HG03060 (cell line): ENCODE results near the gene FBN2.

Experiments used
- ATAC-seq: cut with Tn5 transposase; IDR thresholded peaks from one replicate; pipeline ENCODE4 v1.9.1; 2021; ENCODE audit warnings: low read depth, moderate number of reproducible peaks; ENCODE audit not compliant: unreplicated experiment

Gene FBN2

DNA sequence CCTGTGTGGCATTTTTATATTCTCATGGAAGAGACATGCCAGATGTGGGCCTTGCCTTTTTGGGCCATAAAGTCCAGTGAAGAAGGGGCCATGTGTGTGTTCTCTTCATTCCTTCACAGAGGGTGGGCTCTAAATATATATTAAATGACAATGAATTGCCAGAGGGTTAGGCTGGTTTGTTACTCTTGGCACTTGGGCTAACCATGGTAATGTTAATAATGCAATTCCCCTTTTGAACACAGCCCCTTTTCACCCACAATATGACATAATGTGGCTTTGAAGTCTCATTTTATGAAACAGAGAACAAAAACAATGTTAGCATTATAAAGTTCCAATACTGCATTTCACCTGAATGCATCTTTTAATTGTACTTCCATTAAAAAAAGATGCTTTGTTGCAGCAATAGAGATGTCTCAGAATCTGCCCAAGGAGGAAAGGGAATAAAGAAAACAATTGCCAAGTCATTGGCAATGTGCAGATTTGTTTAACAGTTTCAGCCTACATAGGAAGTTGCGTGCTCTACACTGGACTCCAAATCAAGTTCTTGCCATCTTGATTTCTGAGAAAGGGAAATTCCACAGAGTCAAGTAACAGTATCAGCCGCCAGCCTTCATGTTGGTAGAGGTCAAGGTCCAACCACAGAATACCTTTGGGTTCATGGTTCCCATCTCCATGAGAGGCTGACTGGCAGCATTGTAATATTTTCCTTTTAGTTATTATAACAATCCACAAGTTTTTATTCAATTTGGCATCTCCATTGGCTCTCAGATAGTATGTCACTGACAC lies 312.6 kb downstream of the FBN2 start:
- no peak for ATAC-seq

GRCh38 chr5:128224336-128224735 lies 313.7 kb downstream of the FBN2 start:
- no peak for ATAC-seq

- ATAC-seq: no peak
Observed at GRCh38 chr5:128220841-128221240, 317.2 kb downstream of the FBN2 start.

GRCh38 chr5:128216860-128217531 lies 321.0 kb downstream of the FBN2 start:
- no peak for ATAC-seq

GRCh38 chr5:128216285-128216684 lies 321.8 kb downstream of the FBN2 start:
- no peak for ATAC-seq

- no peak for ATAC-seq
Observed at GRCh38 chr5:128213833-128214232, 324.2 kb downstream of the FBN2 start.

DNA sequence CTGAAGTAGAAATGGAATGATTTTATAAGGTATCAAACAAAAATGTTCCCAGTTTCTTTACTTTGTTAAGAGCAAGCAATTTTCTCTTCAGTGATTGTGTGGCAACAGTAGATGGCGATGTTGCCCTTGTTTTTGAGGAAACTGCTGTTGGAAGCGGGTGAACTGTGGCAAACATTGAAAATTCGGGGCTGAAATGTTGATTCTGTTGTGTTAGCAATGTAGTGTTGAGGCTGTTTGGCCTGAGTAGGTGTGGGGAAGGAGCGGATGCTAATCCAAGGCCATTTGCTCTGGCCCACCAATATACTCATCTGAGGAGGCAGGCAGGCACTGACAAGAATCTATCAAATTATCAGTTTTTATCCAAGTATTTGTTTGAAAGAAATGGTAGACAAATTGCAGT lies 324.7 kb downstream of the FBN2 start:
- no peak for ATAC-seq

- no peak for ATAC-seq
Observed at GRCh38 chr5:128212191-128212806, 325.7 kb downstream of the FBN2 start.

- ATAC-seq: no peak
Observed at GRCh38 chr5:128208436-128208835, 329.6 kb downstream of the FBN2 start.
